GM12873 (cell line): Measurements from ENCODE around the gene PPP3CA.

Source experiments
- TF ChIP-seq, protein P1 (sequence below): IDR thresholded peaks from 2 replicates; pipeline ENCODE4 v1.5.1; 2012; ENCODE audit warnings: low read depth, mild to moderate bottlenecking, moderate library complexity, low read length, control low read depth; ENCODE audit not compliant: insufficient read depth; ENCODE audit errors: missing control alignments

PPP3CA gene

DNA sequence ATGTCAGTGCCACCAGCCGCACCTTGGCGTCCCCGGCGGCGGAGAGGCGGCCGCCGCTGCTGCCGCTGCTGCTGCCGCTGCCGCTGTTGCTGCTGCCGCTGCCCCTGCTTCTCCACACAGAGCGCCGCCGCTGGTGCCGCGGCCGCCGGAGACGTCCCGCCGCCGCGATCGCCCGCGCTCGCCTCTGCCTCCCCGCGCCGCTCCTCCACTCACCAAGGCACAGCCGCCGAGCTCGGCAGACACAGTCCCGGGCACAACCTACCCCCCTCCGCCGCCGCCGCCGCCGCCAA is at the start of gene PPP3CA:
TSS of gene PPP3CA (minus strand) at position 260 of the 290 bp plus-strand sequence.
- TF ChIP-seq, protein P1, sequence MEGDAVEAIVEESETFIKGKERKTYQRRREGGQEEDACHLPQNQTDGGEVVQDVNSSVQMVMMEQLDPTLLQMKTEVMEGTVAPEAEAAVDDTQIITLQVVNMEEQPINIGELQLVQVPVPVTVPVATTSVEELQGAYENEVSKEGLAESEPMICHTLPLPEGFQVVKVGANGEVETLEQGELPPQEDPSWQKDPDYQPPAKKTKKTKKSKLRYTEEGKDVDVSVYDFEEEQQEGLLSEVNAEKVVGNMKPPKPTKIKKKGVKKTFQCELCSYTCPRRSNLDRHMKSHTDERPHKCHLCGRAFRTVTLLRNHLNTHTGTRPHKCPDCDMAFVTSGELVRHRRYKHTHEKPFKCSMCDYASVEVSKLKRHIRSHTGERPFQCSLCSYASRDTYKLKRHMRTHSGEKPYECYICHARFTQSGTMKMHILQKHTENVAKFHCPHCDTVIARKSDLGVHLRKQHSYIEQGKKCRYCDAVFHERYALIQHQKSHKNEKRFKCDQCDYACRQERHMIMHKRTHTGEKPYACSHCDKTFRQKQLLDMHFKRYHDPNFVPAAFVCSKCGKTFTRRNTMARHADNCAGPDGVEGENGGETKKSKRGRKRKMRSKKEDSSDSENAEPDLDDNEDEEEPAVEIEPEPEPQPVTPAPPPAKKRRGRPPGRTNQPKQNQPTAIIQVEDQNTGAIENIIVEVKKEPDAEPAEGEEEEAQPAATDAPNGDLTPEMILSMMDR = no peak

DNA sequence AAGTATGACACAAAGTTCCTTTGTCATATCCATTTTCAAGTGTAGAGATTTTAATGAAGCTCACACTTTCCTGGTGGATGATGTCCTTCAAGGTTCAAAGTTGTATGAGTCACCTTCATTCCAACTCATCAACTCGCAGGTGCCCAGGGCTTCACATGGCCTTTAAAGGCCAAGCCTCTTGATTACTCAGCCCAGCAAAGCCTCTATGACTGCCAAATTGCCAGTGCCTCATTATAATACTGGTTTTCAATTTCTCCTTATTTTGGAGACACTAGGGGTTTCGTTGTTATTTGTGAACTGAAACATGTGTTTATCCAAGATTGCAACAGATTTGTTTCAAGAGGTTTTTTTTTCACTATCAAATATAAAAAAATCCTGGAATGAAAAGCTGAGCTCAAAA is 45.9 kb upstream of the PPP3CA start:
- TF ChIP-seq, protein P1 = no peak

GRCh38 chr4:101370663-101371210 is 23.4 kb upstream of the PPP3CA start:
- TF ChIP-seq, protein P1 = no peak

- TF ChIP-seq, protein P1 = no peak
These were observed 19.9 kb upstream of the PPP3CA start for GRCh38 chr4:101367201-101367600.

- TF ChIP-seq, protein P1 = no peak
These were observed 19.0 kb upstream of the PPP3CA start for GRCh38 chr4:101366331-101366730.

DNA sequence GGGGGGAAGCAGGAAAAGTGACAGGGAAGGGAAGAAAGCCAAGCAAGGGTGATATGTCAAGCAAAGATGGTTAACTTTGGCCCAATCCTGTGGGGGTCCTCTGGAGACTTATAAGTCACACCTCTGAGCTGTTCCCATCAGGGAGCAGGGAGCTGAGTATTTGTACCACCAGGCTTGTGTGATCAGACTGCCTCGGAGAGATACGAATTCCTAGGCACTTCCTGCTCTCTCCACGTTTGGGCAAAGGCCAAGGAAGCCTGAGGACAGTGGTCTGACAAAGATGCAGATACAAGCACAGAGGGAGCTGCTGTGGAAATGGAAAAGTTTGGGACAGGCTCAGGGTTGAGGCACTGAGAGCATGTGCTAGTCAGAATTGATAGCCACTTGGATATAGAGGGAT is 10.4 kb upstream of the PPP3CA start:
- TF ChIP-seq, protein P1 = no peak

DNA sequence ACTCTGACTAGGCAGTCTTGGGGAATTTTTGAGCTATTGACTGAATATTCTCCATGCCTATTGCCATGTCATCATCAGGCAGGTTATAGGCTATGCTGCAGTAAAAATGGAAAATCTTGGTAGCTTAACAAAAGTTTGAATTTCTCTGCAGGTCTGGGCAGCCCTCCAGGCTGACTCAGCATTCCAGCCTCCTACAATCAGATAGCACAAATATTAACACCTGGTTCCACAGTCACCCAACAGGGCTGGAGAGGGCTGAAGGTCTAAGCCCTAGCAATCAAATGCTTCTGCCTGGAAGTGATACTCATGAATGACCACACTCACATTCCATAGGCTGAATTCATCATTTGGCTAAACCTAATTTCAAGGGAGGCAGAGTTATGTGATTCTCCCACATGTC is 9.6 kb upstream of the PPP3CA start:
- TF ChIP-seq, protein P1 = no peak
